Mesenchymal stem cell (in vitro differentiated cells and primary cell): Measurements from ENCODE around the gene NDST4.

Experiments used
- DNase-seq: peaks from one replicate; pipeline ENCODE4 v3.0.0-alpha.2; 2013
- H2AFZ ChIP-seq: one replicate; pipeline ENCODE4 v1.6.1; 2013; ENCODE audit warnings: low read depth, mild to moderate bottlenecking, control low read depth, inconsistent platforms, low read length, moderate library complexity
- H2AK5ac ChIP-seq: 2 replicates; pipeline ENCODE4 v1.6.1; 2013; ENCODE audit warnings: low read length, moderate library complexity, mild to moderate bottlenecking, inconsistent platforms; ENCODE audit not compliant: severe bottlenecking
- H2BK120ac ChIP-seq: one replicate; pipeline ENCODE4 v1.6.1; 2013; ENCODE audit warnings: low read depth, mild to moderate bottlenecking, inconsistent platforms, low read length, moderate library complexity
- H2BK12ac ChIP-seq, 2 experiments: one replicate each; pipeline ENCODE4 v1.6.1; 2013; ENCODE audit warnings: inconsistent platforms in 2 of 2, low read length in 2 of 2, mild to moderate bottlenecking in 2 of 2, moderate library complexity in 2 of 2, control low read depth in 1 of 2
- H2BK15ac ChIP-seq: one replicate; pipeline ENCODE4 v1.6.1; 2013; ENCODE audit warnings: mild to moderate bottlenecking, low read depth, inconsistent platforms; ENCODE audit not compliant: poor library complexity, severe bottlenecking
- H2BK5ac ChIP-seq: 2 replicates; pipeline ENCODE4 v1.6.1; 2013; ENCODE audit warnings: low read depth, mild to moderate bottlenecking, low read length, control low read depth, inconsistent platforms; ENCODE audit not compliant: poor library complexity, severe bottlenecking
- H3K14ac ChIP-seq, 2 experiments: one replicate each; pipeline ENCODE4 v1.6.1; 2013; ENCODE audit warnings: inconsistent platforms in 2 of 2, low read length in 2 of 2, control low read depth in 1 of 2, mild to moderate bottlenecking in 1 of 2, moderate library complexity in 1 of 2
- H3K18ac ChIP-seq, 2 experiments: one replicate each; pipeline ENCODE4 v1.6.1; 2013; ENCODE audit warnings: inconsistent platforms in 2 of 2, low read length in 2 of 2, control low read depth in 1 of 2, low read depth in 1 of 2, mild to moderate bottlenecking in 1 of 2
- H3K23ac ChIP-seq, 2 experiments: one replicate each; pipeline ENCODE4 v1.6.1; 2013; ENCODE audit warnings: inconsistent platforms in 2 of 2, low read length in 2 of 2, mild to moderate bottlenecking in 2 of 2, moderate library complexity in 2 of 2, control low read depth in 1 of 2
- H3K27ac ChIP-seq: 2 replicates; pipeline ENCODE4 v1.5.1; 2013; ENCODE audit warnings: mild to moderate bottlenecking, moderate library complexity, low read length, control low read depth, inconsistent platforms; ENCODE audit not compliant: poor library complexity, severe bottlenecking
- H3K27me3 ChIP-seq, 2 experiments: 2 replicates each; pipeline versions ENCODE4 v1.6.1 to v1.7.0; 2013; ENCODE audit warnings: low read length in 2 of 2, mild to moderate bottlenecking in 2 of 2, moderate library complexity in 2 of 2, control low read depth in 1 of 2, inconsistent platforms in 1 of 2; ENCODE audit not compliant: control insufficient read depth in 1 of 2, insufficient read depth in 1 of 2
- H3K36me3 ChIP-seq, 2 experiments: 2 replicates each; pipeline versions ENCODE4 v1.6.1 to v1.7.0; 2013; ENCODE audit warnings: low read length in 2 of 2, control low read depth in 1 of 2, inconsistent platforms in 1 of 2, low read depth in 1 of 2, mild to moderate bottlenecking in 1 of 2; ENCODE audit not compliant: insufficient read depth in 2 of 2, control insufficient read depth in 1 of 2
- H3K4ac ChIP-seq, 2 experiments: one replicate each; pipeline ENCODE4 v1.6.1; 2013; ENCODE audit warnings: inconsistent platforms in 2 of 2, low read length in 2 of 2, mild to moderate bottlenecking in 2 of 2, moderate library complexity in 2 of 2, control low read depth in 1 of 2, low read depth in 1 of 2
- H3K4me1 ChIP-seq: 2 replicates; pipeline ENCODE4 v1.6.1; 2013; ENCODE audit warnings: low read depth, low read length, control low read depth; ENCODE audit not compliant: control insufficient read depth, insufficient read depth
- H3K4me2 ChIP-seq: 2 replicates; pipeline ENCODE4 v1.6.1; 2013; ENCODE audit warnings: low read length, mild to moderate bottlenecking, inconsistent platforms; ENCODE audit not compliant: poor library complexity, severe bottlenecking
- H3K4me3 ChIP-seq, 2 experiments: 2 replicates each; pipeline versions ENCODE4 v1.5.1 to v1.7.0; 2013; ENCODE audit warnings: low read length in 2 of 2, mild to moderate bottlenecking in 2 of 2, control low read depth in 1 of 2, low read depth in 1 of 2; ENCODE audit not compliant: insufficient read depth in 1 of 2
- H3K79me1 ChIP-seq: replicated peaks from 2 replicates; pipeline ENCODE4 v1.6.1; 2013; ENCODE audit warnings: mild to moderate bottlenecking, control low read depth, low read length, inconsistent platforms; ENCODE audit not compliant: poor library complexity, severe bottlenecking
- H3K9ac ChIP-seq: 2 replicates; pipeline ENCODE4 v1.7.0; 2013; ENCODE audit warnings: mild to moderate bottlenecking, low read length, moderate library complexity
- H3K9me3 ChIP-seq: 2 replicates; pipeline ENCODE4 v1.7.0; 2013; ENCODE audit warnings: mild to moderate bottlenecking, low read length; ENCODE audit not compliant: control insufficient read depth
- H4K8ac ChIP-seq: one replicate; pipeline ENCODE4 v1.6.1; 2013; ENCODE audit warnings: inconsistent platforms, mild to moderate bottlenecking, low read length, moderate library complexity
- H4K91ac ChIP-seq: one replicate; pipeline ENCODE4 v1.6.1; 2013; ENCODE audit warnings: mild to moderate bottlenecking, low read length, inconsistent platforms
- WGBS: methylation state at CpG from one replicate; pipeline ENCODE4 v1.1.7; 2013; ENCODE audit warnings: mixed read lengths; 5-methylcytosine and 5-hydroxymethylcytosine counted together

NDST4 gene

DNA sequence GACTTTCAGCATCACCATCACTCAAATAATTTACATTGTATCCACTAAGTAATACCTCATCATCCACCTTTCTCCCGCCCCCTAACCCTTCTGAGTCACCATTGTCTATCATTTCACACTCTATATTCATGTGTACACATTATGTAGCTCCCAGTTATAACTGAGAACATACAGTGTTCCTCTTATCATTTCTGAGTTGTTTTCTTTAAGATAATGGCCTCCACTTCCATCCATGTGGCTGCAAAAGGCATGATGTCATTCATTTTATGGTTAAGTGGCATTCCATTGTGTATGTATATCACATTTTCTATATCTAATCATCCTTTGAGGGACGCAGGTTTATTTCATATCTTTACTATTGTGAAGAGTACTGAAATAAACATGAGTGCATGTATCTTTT, 14.6 kb upstream of the NDST4 start:
- Histone ChIP-seq H3K4me2 (no peak overlapping the region), H4K91ac (no peak overlapping the region), H2BK5ac (no peak overlapping the region), H2BK120ac (no peak overlapping the region), H3K4me3 (no peak overlapping the region), H3K27me3 (peaks cover 0 to 3% of the 10 kb centered on the region in 2 experiments), H3K23ac (no peak overlapping the region), H2AK5ac (no peak overlapping the region), H3K18ac (no peak overlapping the region), H3K4ac (no peak overlapping the region), H3K79me1 (no peaks in the 10 kb centered on the region), H2BK12ac (no peak overlapping the region), H3K14ac (no peak overlapping the region), H4K8ac (no peak overlapping the region), H2BK15ac (no peak overlapping the region), H2AFZ (no peak overlapping the region), H3K27ac (no peak overlapping the region), H3K9ac (no peak overlapping the region), H3K36me3 (no peaks in the 10 kb centered on the region), H3K9me3 (no peaks in the 10 kb centered on the region), H3K4me1 (peaks cover 1% of the 10 kb centered on the region)
- WGBS = 100% methylated on average over 1 of the region's 2 CpGs
- DNase-seq = no peak

DNA sequence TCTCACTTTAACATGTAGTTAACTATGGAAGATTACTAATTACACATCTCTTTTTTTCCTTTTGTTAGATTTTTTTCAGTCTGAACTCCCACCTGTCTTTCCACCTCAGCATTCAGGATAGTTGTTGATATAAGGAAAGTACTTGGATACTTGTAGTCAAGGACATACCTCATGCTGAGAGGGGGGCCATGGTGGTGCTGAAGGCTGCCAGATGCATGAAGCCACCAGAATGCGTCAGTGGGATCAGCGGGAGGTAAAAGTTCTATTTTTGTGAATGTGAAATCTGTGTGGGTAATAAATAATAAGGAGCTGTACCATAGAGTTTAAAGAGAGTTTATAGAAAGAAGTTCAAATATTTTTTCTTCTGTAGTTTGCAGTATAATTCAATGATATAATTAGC, 13.1 kb upstream of the NDST4 start:
- Histone ChIP-seq H2AK5ac (no peak overlapping the region), H3K4me1 (peaks cover 1% of the 10 kb centered on the region), H2BK12ac (no peak overlapping the region), H3K4me3 (no peak overlapping the region), H3K36me3 (no peaks in the 10 kb centered on the region), H2BK5ac (no peak overlapping the region), H4K91ac (no peak overlapping the region), H3K9ac (no peak overlapping the region), H3K14ac (no peak overlapping the region), H3K4ac (no peak overlapping the region), H3K23ac (no peak overlapping the region), H4K8ac (no peak overlapping the region), H3K79me1 (no peaks in the 10 kb centered on the region), H3K4me2 (no peak overlapping the region), H2BK120ac (no peak overlapping the region), H3K18ac (no peak overlapping the region), H3K27me3 (peaks cover 0 to 3% of the 10 kb centered on the region in 2 experiments), H3K9me3 (no peaks in the 10 kb centered on the region), H3K27ac (no peak overlapping the region), H2AFZ (no peak overlapping the region), H2BK15ac (no peak overlapping the region)
- 100% methylated on average over 2 of the region's 2 CpGs for WGBS
- no peak for DNase-seq

DNA sequence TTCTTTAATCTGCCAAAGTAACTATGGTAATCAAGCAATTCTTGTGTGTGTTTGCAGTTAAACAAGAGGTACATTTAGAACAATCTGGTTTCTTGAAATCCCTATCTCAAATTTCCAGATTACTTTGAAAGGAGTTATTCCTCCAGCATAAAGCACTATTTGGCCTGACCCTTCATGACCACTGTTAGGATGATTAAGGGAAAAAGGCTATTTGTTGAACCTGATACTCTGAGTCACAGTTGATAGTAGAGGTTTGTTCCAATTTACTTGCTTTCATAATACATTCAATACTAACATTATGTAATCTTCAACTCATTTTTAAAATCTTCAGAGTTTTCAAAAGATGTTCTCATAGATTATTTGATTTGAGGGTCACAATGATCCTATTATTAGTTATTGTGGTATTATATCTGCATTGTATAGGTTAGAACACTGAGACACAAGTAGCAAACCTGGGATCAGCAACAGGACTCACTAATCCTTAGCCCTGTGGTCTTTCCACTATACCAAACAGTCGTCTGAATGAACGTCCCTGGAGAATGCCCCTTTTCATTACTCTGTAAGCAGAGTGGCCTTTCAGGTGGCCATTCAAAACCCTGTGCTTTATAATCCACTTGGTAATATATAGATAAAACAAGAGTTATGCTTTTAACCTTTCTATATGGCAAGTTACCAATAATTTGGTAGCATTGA, 8.1 kb upstream of the NDST4 start:
- Histone ChIP-seq H3K18ac (no peak overlapping the region), H2AFZ (no peak overlapping the region), H3K36me3 (no peaks in the 10 kb centered on the region), H3K4me3 (no peak overlapping the region), H2AK5ac (no peak overlapping the region), H2BK12ac (no peak overlapping the region), H4K91ac (no peak overlapping the region), H3K9ac (no peak overlapping the region), H3K14ac (no peak overlapping the region), H2BK120ac (no peak overlapping the region), H3K23ac (no peak overlapping the region), H2BK5ac (no peak overlapping the region), H2BK15ac (no peak overlapping the region), H3K79me1 (no peaks in the 10 kb centered on the region), H3K27ac (no peak overlapping the region), H3K4me2 (no peak overlapping the region), H3K4ac (no peak overlapping the region), H3K4me1 (peaks cover under 1% of the 10 kb centered on the region), H4K8ac (no peak overlapping the region), H3K9me3 (no peaks in the 10 kb centered on the region), H3K27me3 (no peaks in the 10 kb centered on the region)
- WGBS = 65% methylated on average over 2 of the region's 2 CpGs
- no peak for DNase-seq

DNA sequence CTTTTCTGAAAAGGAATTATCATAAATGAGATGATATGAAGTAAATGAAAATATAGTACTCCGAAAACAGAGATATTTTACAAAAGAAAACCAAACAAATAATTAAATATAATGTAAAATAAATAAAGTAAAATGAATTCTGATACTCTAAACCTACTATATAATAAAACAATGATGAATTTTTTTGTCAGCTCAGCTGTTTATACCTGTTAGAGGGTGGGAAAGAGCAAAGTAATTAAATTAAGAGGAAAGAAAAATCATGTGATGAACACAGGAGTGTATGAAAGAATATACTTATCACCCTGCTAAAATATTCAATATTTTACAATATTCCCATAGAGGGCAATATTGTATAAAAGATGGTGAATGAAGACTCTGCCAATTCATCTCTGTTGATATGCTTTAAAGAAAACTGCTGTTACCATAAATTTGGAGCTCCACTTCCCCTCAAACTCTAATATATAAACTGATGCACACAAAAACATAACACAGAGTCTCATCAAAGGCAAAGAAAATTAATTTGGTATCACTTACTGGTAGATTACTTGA, 6.5 kb upstream of the NDST4 start:
- Histone ChIP-seq H2BK5ac (no peak overlapping the region), H3K9ac (no peak overlapping the region), H2BK15ac (no peak overlapping the region), H3K23ac (no peak overlapping the region), H3K4me2 (no peak overlapping the region), H3K27ac (no peak overlapping the region), H3K18ac (no peak overlapping the region), H4K91ac (no peak overlapping the region), H2AFZ (no peak overlapping the region), H2AK5ac (no peak overlapping the region), H3K4me3 (no peak overlapping the region), H3K27me3 (no peaks in the 10 kb centered on the region), H4K8ac (no peak overlapping the region), H2BK12ac (no peak overlapping the region), H3K79me1 (no peaks in the 10 kb centered on the region), H3K4ac (no peak overlapping the region), H3K9me3 (no peaks in the 10 kb centered on the region), H3K4me1 (no peaks in the 10 kb centered on the region), H3K36me3 (no peaks in the 10 kb centered on the region), H2BK120ac (no peak overlapping the region), H3K14ac (no peak overlapping the region)
- no peak for DNase-seq
- WGBS = no CpG with 5 or more reads among the region's 1 CpG
